ENCODE data around the gene PCSK6.

The PCSK6 gene

DNA sequence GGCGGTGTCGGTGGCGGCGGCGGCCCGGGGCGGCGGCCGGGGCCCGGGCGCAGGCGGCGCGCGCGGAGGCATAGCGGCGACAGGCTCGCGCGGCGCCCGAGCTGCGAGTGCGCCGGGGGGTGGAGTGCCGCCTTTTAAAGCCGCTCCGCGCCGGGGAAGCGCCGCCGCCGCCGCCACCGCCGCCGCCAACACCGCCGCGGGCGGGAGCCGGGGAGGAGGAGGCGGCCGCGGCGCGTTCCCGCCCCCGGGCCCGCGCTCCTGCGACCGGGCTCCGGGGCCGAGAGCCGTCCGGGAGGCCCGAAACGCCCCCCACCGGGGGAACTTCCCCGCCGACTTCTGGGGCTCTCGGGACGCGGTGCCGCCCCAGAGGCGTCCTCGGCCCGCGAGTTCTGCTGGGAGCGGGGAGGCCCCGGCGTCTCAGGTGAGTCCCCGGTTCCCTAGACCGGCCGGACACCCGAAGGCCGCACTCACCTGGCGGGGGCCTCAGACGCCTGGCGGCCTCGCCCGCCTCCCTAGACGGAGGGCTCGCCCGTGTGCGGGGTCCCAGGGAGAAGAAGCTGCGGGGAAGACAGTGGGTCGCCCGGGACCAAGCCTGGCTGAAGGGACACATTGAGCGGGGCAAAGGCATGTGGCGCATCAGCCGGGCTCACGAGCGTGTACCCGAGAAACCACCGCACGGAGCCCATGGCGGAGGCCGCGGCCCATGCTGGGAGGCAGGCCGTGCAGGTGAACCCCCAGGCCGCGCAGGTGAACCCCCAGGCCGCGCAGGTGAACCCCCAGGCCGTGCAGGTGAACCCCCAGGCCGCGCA is at the start of gene PCSK6:
TSS of gene PCSK6 (minus strand) at position 109 of the 809 bp plus-strand sequence. CDS start at position 72, 37 bp downstream.
- no peak for DNase-seq

DNA sequence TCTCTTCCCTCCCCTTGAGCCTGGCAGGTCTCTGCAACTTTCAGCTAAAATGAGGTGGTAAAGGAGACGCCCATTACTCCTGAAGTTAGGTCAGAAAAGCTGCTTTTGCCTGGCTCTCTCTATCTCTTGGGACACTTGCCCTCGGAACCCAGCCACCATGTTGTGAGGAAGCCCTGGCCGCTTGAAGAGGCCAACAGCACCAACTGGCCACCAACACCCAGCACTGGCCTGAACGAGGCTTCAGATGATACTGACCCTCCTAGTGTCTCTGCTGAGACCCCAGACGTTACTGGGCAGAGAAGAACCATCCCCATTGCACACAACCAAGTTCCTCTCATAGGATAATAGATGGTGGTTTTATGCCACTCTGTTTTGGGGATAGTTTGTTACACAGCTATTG is 49.5 kb upstream of the PCSK6 start:
- no peak for DNase-seq

DNA sequence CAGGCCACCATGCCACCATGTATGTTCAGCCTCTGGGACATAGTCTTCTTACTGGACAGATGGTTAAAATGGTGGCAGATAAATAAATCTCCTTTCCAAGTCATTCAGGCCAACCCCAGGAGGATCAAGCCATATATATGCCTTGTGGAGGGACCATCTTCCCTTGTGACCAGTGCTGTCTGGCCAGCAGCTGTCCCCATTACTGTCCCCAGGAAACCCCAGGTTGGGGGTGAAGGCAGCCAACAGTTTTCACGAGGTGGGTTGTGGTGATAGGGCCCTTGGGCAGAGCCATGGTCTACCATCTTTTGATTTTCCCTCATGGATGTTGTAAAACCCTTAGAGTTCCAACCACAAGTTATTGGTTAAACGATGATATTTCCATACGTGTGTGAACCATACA is 48.7 kb upstream of the PCSK6 start:
- no peak for DNase-seq

DNA sequence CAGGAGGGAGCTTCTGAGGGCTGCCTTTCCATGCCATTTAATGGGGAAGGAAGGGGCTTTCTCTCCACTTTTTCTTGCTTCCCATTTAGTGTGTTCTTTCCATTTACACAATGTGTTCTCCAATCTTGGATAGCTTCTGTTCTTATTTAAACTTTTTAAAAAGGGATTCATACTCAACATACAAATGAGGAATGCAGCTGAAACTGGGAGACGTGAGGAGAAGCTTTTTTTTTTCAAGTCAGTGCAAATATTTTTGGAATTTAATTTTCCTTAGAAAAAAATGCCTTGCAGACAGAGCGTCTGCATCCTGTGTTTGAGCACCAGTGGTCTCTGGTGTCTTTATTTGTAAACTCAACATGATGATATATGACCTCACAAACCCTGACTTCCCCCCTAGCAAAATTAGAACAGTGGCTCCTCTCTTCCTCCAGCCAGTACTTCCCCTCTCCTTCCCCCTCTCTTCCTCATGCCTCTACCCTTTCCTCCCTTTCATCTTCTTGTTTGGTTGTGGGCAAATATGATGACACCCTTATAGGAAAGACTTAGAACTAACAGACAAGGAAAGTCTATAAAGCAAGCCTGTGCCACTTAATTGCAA is 48.1 kb upstream of the PCSK6 start:
- DNase-seq = no peak

- no peak for DNase-seq
Measured at GRCh38 chr15:101536875-101537405, 47.4 kb upstream of the PCSK6 start.

- DNase-seq = no peak
Measured at GRCh38 chr15:101536166-101536874, 46.8 kb upstream of the PCSK6 start.

GRCh38 chr15:101535170-101535902 is 45.8 kb upstream of the PCSK6 start:
- no peak for DNase-seq

- DNase-seq = no peak
Measured at GRCh38 chr15:101534376-101534970, 45.0 kb upstream of the PCSK6 start.

GRCh38 chr15:101533371-101534140 is 44.0 kb upstream of the PCSK6 start:
- DNase-seq = no peak

GRCh38 chr15:101532865-101533264 is 43.4 kb upstream of the PCSK6 start:
- DNase-seq = no peak

DNA sequence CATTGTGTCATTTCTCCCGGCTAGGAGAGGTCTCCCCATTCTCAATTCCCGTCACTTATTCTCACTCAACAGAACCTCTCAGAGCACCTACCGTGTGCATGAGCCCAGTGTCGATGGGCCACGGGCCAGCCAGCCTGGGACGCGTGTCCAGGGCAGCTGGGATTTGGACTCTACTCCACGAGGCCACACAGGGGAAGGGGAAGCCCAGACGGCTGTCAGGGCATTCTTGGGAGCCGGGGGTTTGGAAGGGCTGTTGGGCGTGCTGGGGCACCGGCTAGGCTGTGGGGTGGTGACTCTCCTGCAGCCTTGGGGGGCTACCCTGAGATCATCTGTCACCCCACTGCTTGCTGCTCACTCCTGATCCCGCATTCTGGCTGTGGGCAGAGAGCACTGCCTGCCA is 41.7 kb upstream of the PCSK6 start:
- no peak for DNase-seq

- no peak for DNase-seq
Measured at GRCh38 chr15:101530224-101530958, 40.9 kb upstream of the PCSK6 start.

DNA sequence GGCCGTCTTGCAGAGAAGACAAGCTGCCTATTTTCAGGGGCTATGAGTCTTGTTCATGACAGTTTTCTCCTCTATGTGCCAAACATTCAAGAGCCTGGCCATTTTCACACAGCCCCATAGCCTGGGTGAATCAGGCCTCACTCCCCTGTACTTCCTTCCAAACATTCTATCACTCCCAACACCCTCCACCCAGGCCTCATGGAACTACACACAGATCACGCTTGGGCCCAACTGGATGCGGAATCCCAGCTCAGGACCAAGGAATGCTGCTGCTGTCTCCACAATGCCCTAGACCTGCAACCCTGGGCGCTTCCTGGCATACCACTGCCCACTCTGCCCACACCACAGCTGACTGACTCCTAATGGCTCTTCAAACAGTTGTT is 39.4 kb upstream of the PCSK6 start:
- DNase-seq = no peak

DNA sequence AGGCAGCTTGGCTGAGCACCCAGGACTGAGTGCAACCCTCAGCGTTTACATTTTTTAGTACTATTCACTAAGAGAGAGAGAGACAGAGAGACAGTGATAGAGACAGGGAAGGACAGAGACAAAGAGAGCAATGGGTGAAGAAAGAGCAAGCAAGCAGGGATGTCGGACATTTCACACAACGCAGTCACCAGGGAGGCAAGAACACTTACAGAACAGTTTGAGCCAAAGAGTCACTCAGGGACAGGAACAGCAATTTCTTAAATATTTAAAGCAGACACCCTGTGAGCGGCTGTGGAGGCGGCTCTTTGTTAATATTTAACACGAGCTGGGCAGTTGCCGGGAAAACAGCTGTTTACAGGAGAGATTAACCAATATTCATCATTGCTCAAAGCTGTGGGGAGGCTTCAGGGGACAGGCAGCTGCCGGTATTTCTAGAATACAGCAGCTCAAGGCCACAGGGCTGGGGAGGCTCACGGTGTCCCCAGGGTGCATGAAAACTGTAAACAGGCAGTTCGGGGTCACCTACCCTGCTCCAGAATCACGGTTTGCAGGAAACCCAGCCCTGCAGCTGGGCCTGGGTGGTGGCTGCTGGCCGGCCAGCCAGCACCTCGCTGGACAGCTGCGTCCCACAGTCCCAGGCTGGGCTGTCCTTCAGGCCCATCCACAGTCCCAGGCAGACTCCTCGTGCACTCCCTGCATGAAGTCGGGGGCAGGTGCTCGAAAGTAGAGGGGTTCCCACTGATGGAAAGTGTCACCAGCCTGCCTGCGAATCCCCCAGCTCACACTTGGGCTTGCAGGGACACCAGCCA is 38.8 kb upstream of the PCSK6 start:
- no peak for DNase-seq

GRCh38 chr15:101526890-101527289 is 37.4 kb upstream of the PCSK6 start:
- no peak for DNase-seq

DNA sequence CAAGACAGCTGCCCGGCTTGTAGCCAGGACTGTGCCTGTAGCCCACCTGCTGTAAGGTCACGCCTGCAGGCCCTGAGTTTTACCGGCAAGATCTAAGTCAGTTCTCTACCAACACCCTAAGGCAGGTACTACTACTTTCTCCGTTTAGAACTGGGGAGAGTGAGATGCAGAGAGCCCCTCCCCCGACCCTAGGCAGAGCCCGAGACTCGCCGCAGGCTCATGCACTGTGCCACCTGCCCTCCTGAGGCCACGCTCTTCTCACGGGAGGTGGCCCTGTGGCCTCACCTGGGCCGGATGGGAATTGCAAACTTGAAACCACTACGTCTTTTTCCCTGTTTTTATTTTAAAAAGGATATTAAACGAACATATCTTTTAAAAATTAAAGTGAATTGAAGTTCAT is 36.9 kb upstream of the PCSK6 start:
- no peak for DNase-seq

GRCh38 chr15:101526021-101526420 is 36.5 kb upstream of the PCSK6 start:
- no peak for DNase-seq

DNA sequence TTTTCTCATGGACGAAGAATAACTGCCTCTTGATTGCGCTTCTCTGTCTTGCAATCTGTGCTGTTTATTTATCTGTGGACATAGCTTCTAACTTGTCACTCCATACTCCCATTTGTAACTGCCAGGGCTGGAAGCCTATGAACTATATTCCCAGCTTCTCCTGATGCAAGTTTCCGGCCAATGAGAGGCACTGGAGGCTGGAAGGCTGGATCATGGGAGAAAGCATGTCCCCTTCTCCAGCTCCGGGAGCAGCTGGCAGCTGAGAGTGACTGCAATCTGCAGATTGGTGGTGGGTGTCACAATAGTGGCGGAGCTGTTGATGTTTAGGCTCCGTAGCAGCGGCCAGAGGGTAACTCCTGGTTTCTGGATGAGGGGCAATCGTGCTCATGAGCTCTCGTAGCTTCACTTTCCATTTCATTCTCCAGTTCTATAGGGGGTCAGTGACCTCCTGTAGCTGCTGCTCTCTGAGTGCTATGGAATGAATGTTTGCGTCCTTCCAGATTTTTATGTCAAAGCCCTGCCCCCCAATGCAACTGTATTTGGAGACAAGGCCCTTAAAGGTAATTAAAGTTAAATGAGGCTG is 35.7 kb upstream of the PCSK6 start:
- no peak for DNase-seq

DNA sequence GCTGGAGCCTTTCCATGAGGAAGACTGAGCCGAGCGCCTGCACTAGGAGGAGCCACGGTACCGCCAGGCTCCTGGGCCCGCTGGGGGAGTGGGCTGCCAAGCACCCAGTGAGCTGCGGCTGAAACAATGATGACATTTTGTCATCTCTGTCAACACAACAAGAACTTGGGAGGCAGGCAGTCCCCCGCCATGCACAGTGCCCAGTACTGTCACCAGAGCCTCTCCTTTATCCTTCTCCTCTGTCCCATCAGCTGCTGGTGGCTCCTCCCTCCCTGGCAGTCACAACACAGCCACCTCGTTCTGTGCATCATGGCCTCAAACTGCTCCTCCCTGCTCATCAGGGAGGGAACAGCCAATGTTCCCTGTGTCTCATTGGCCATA is 34.0 kb upstream of the PCSK6 start:
- no peak for DNase-seq

Data from stimulated activated CD4-positive, alpha-beta T cell treated with anti-CD3 and anti-CD28 coated beads, Interleukin-12 subunit alpha, Interleukin-12 subunit beta, amount 100 ng/mL, for 4 hours (primary cell).